Right lung (tissue), 5 donors: ENCODE measurements around the gene PIBF1. TPM values are rescaled to one million over a fixed set of nuclear protein-coding genes. Genes with fewer than 3 reads are reported as not detected.
"Not testable (repeated sequence)": the region's sequence is repeated elsewhere in the genome, so short reads cannot be mapped to it uniquely, and the experiment has no call there.

Source experiments
- DNase-seq, 2 donors: peaks; one replicate each; pipeline ENCODE4 v3.0.0-alpha.2; 2013
- polyA plus RNA-seq, 5 donors: library from polyadenylated mRNA; unstranded; fragments of 120-200 nt; gene quantifications; one replicate each; pipeline versions ENCODE4 v1.2.1 to v1.2.3, GENCODE V29; 2013; ENCODE audit warnings: inconsistent platforms in 1 of 5, low replicate concordance in 1 of 5; ENCODE audit not compliant: insufficient read length in 5 of 5, insufficient read depth in 1 of 5

PIBF1 gene
- polyA plus RNA-seq, 5 donors = 32.7 to 56.1 (median 48.6) TPM

- DNase-seq = no peak
Observed at GRCh38 chr13:72891423-72891822, 109.5 kb downstream of the PIBF1 start.

- no peak for DNase-seq
Observed at GRCh38 chr13:72896869-72897268, 114.9 kb downstream of the PIBF1 start.

- DNase-seq = not testable (repeated sequence)
Observed at GRCh38 chr13:72901546-72901945, 119.6 kb downstream of the PIBF1 start.

- DNase-seq = no peak
Observed at GRCh38 chr13:72908416-72908815, 126.5 kb downstream of the PIBF1 start.

- no peak for DNase-seq
Observed at GRCh38 chr13:72911981-72912380, 130.0 kb downstream of the PIBF1 start.

GRCh38 chr13:72920097-72920496, 138.2 kb downstream of the PIBF1 start:
- no peak for DNase-seq

GRCh38 chr13:72931311-72931710, 149.4 kb downstream of the PIBF1 start:
- DNase-seq = no peak

- no peak for DNase-seq
Observed at GRCh38 chr13:72932250-72932649, 150.3 kb downstream of the PIBF1 start.

- not testable (repeated sequence) for DNase-seq
Observed at GRCh38 chr13:72946267-72946666, 164.3 kb downstream of the PIBF1 start.

- no peak for DNase-seq
Observed at GRCh38 chr13:72952529-72953141, 170.7 kb downstream of the PIBF1 start.

GRCh38 chr13:72953391-72953965, 171.5 kb downstream of the PIBF1 start:
- DNase-seq = peak; percentile 32 to 36

- no peak for DNase-seq
Observed at GRCh38 chr13:72959643-72960042, 177.7 kb downstream of the PIBF1 start.

GRCh38 chr13:72960114-72960513, 178.2 kb downstream of the PIBF1 start:
- no peak for DNase-seq

- peak; percentile 30 to 40 for DNase-seq
Observed at GRCh38 chr13:72960541-72960940, 178.6 kb downstream of the PIBF1 start.

GRCh38 chr13:72963762-72964161, 181.8 kb downstream of the PIBF1 start:
- DNase-seq = no peak

GRCh38 chr13:72970301-72970880, 188.5 kb downstream of the PIBF1 start:
- no peak for DNase-seq

GRCh38 chr13:72970956-72971355, 189.0 kb downstream of the PIBF1 start:
- no peak for DNase-seq

- DNase-seq = no peak
Observed at GRCh38 chr13:72973234-72973633, 191.3 kb downstream of the PIBF1 start.

- no peak for DNase-seq
Observed at GRCh38 chr13:72983085-72983768, 201.3 kb downstream of the PIBF1 start.

- no peak for DNase-seq
Observed at GRCh38 chr13:72985610-72986009, 203.7 kb downstream of the PIBF1 start.

GRCh38 chr13:72986197-72986596, 204.3 kb downstream of the PIBF1 start:
- no peak for DNase-seq

- peak; percentile 12 to 23 for DNase-seq
Observed at GRCh38 chr13:72990953-72991352, 209.0 kb downstream of the PIBF1 start.

GRCh38 chr13:72998012-72998411, 216.1 kb downstream of the PIBF1 start:
- DNase-seq = no peak
